ENCODE results near the gene RGS3. TPM values are rescaled to one million over a fixed set of nuclear protein-coding genes. Genes with fewer than 3 reads are reported as not detected.

The RGS3 gene
- total RNA-seq, 1 donor from 2014 or later = 92.5 TPM

DNA sequence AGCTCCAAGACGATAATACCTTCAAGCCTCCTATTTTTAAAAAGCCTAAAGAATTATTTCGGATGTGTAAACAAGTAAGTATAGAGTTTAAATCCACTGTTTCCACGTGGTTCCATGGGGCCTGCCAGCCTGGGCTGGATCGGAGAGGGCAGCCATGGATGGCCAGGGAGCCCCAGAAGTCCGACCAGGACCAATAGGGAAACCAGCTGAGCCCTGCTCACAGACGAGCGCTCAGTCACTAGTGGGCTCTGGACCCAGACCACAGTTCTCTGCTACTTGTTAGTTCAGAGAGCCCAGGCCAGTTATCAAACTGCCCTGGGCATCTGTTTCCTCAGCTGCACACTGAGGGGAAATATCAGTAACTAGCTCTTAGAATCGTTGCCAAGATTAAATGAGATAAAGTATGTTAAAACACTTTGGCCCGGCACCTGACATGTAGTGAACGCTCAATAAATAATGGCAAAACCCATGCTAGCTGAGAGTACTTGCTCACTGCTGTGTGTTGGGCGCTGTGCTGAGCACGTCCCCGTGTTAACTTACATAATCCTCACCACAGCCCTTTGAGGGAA is 124.8 kb downstream of the RGS3 start:
- Mint-ChIP-seq H3K27me3 (ENCODE audit: low read depth, unreplicated experiment) (no peaks in the 10 kb centered on the region), H3K9me3 (ENCODE audit: unreplicated experiment) (peaks cover 3% of the 10 kb centered on the region), H3K4me1 (ENCODE audit: low read depth, unreplicated experiment) (peaks cover 8% of the 10 kb centered on the region), H3K36me3 (ENCODE audit: low read depth, unreplicated experiment) (peaks cover 15% of the 10 kb centered on the region), H3K4me3 (ENCODE audit: unreplicated experiment) (no peak overlapping the region), H3K27ac (ENCODE audit: unreplicated experiment) (no peak overlapping the region)
- Histone ChIP-seq H3K9me3 (ENCODE audit: insufficient read depth, low read depth, low read length) (no peaks in the 10 kb centered on the region), H3K79me2 (ENCODE audit: insufficient read depth, low read length) (no peaks in the 10 kb centered on the region), H3K27ac (ENCODE audit: low read depth, low read length) (no peak overlapping the region), H2AFZ (ENCODE audit: low read depth, low read length) (no peak overlapping the region), H3K4me3 (ENCODE audit: insufficient read depth, low read depth, low read length) (no peak overlapping the region), H3K4me2 (ENCODE audit: low read length) (no peak overlapping the region), H3K4me1 (ENCODE audit: insufficient read depth, low read length) (peaks cover 8% of the 10 kb centered on the region), H3K9ac (ENCODE audit: low read length) (no peak overlapping the region), H4K20me1 (ENCODE audit: insufficient read depth, low read length) (no peaks in the 10 kb centered on the region), H3K36me3 (ENCODE audit: insufficient read depth, low read length) (peaks cover 7% of the 10 kb centered on the region), H3K27me3 (ENCODE audit: insufficient read depth, low read length) (no peaks in the 10 kb centered on the region)
- TF ChIP-seq EZH2 (IDR thresholded peaks at IDR 0.05; ENCODE audit: insufficient read depth, low read length) = no peak
- TF ChIP-seq, protein P1, sequence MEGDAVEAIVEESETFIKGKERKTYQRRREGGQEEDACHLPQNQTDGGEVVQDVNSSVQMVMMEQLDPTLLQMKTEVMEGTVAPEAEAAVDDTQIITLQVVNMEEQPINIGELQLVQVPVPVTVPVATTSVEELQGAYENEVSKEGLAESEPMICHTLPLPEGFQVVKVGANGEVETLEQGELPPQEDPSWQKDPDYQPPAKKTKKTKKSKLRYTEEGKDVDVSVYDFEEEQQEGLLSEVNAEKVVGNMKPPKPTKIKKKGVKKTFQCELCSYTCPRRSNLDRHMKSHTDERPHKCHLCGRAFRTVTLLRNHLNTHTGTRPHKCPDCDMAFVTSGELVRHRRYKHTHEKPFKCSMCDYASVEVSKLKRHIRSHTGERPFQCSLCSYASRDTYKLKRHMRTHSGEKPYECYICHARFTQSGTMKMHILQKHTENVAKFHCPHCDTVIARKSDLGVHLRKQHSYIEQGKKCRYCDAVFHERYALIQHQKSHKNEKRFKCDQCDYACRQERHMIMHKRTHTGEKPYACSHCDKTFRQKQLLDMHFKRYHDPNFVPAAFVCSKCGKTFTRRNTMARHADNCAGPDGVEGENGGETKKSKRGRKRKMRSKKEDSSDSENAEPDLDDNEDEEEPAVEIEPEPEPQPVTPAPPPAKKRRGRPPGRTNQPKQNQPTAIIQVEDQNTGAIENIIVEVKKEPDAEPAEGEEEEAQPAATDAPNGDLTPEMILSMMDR (IDR thresholded peaks at IDR 0.05; ENCODE audit: insufficient read depth, low read depth, low read length) = no peak
- FAIRE-seq (no peak), DNase-seq (ENCODE audit: low read depth) (no peak)

DNA sequence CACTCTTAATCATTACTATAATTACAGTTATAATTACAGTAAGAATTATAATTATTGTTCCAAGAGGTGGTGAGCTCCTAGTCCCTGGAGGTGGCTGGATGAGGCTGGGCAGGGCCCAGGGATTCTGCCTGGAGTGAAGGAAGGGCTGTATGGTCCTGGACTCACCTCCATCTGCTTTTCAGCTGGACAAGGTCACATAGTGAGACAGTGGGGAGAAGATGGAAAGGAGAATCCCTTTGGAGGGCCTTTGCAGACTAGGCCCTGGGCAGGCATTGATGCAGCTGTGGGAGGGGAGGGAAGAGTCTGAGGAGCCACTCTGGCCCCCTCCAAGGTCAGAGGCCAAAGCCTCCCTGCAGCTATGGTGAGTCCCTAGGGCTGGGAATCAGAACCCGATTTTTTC is 125.4 kb downstream of the RGS3 start:
- Histone ChIP-seq H3K9ac (ENCODE audit: low read length) (no peak overlapping the region), H4K20me1 (ENCODE audit: insufficient read depth, low read length) (no peaks in the 10 kb centered on the region), H3K27me3 (ENCODE audit: insufficient read depth, low read length) (no peaks in the 10 kb centered on the region), H2AFZ (ENCODE audit: low read depth, low read length) (no peak overlapping the region), H3K79me2 (ENCODE audit: insufficient read depth, low read length) (peaks cover 6% of the 10 kb centered on the region), H3K4me2 (ENCODE audit: low read length) (no peak overlapping the region), H3K4me1 (ENCODE audit: insufficient read depth, low read length) (peaks cover 11% of the 10 kb centered on the region), H3K9me3 (ENCODE audit: insufficient read depth, low read depth, low read length) (no peaks in the 10 kb centered on the region), H3K36me3 (ENCODE audit: insufficient read depth, low read length) (peaks cover 7% of the 10 kb centered on the region), H3K4me3 (ENCODE audit: insufficient read depth, low read depth, low read length) (no peak overlapping the region), H3K27ac (ENCODE audit: low read depth, low read length) (no peak overlapping the region)
- TF ChIP-seq, protein P1 (IDR thresholded peaks at IDR 0.05; ENCODE audit: insufficient read depth, low read depth, low read length) = no peak
- TF ChIP-seq EZH2 (IDR thresholded peaks at IDR 0.05; ENCODE audit: insufficient read depth, low read length) = no peak
- H3K9me3 Mint-ChIP-seq (ENCODE audit: unreplicated experiment) = peaks cover 3% of the 10 kb centered on the region
- no peaks in the 10 kb centered on the region for H3K27me3 Mint-ChIP-seq (ENCODE audit: low read depth, unreplicated experiment)
- H3K4me3 Mint-ChIP-seq (ENCODE audit: unreplicated experiment) = no peak overlapping the region
- FAIRE-seq = no peak
- H3K4me1 Mint-ChIP-seq (ENCODE audit: low read depth, unreplicated experiment) = peaks cover 11% of the 10 kb centered on the region
- H3K27ac Mint-ChIP-seq (ENCODE audit: unreplicated experiment) = no peak overlapping the region
- DNase-seq (ENCODE audit: low read depth) = no peak
- H3K36me3 Mint-ChIP-seq (ENCODE audit: low read depth, unreplicated experiment) = peaks cover 10% of the 10 kb centered on the region

DNA sequence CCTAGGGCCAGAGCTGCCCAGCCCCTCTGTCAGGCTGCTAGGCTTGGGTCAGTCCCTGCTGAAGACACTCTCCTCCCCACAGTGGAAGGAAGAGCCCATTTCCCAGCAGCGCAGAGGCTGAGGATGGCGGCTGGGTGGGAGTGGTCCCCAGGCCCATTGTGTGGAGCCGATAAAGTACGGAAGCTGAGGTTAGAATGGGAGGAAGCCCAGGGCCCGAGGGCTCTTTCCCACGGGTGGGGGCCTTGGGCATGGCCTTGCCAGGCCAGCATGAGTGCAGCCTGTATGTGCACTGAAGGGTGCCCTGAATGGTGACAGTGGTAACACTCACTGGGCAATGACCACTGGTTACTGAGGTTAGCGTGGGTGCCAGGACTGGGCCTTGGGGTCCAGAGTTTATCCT is 125.9 kb downstream of the RGS3 start:
- no peak overlapping the region for H3K4me3 Mint-ChIP-seq (ENCODE audit: unreplicated experiment)
- H3K36me3 Mint-ChIP-seq (ENCODE audit: low read depth, unreplicated experiment) = peaks cover 9% of the 10 kb centered on the region
- no peak overlapping the region for H2AFZ ChIP-seq (ENCODE audit: low read depth, low read length)
- H3K9me3 Mint-ChIP-seq (ENCODE audit: unreplicated experiment) = peaks cover 3% of the 10 kb centered on the region
- H3K9me3 ChIP-seq (ENCODE audit: insufficient read depth, low read depth, low read length) = no peaks in the 10 kb centered on the region
- no peak for FAIRE-seq
- no peak for DNase-seq (ENCODE audit: low read depth)
- H3K4me3 ChIP-seq (ENCODE audit: insufficient read depth, low read depth, low read length) = no peak overlapping the region
- H3K27ac ChIP-seq (ENCODE audit: low read depth, low read length) = no peak overlapping the region
- no peak overlapping the region for H3K27ac Mint-ChIP-seq (ENCODE audit: unreplicated experiment)
- no peak overlapping the region for H3K4me2 ChIP-seq (ENCODE audit: low read length)
- H3K4me1 Mint-ChIP-seq (ENCODE audit: low read depth, unreplicated experiment) = peaks cover 11% of the 10 kb centered on the region
- H3K36me3 ChIP-seq (ENCODE audit: insufficient read depth, low read length) = peaks cover 5% of the 10 kb centered on the region
- H3K79me2 ChIP-seq (ENCODE audit: insufficient read depth, low read length) = peaks cover 11% of the 10 kb centered on the region
- no peak overlapping the region for H3K9ac ChIP-seq (ENCODE audit: low read length)
- H3K27me3 Mint-ChIP-seq (ENCODE audit: low read depth, unreplicated experiment) = no peaks in the 10 kb centered on the region
- H3K4me1 ChIP-seq (ENCODE audit: insufficient read depth, low read length) = peaks cover 11% of the 10 kb centered on the region
- H3K27me3 ChIP-seq (ENCODE audit: insufficient read depth, low read length) = no peaks in the 10 kb centered on the region
- H4K20me1 ChIP-seq (ENCODE audit: insufficient read depth, low read length) = peaks cover 4% of the 10 kb centered on the region
- no peak for TF ChIP-seq EZH2 (IDR thresholded peaks at IDR 0.05; ENCODE audit: insufficient read depth, low read length)
- TF ChIP-seq, protein P1 (IDR thresholded peaks at IDR 0.05; ENCODE audit: insufficient read depth, low read depth, low read length) = no peak

Measured in astrocyte (in vitro differentiated cells and primary cell).